KMS-11 (cell line): ENCODE results near the gene PLP2.

Experiments used
- H2AFZ ChIP-seq: fragments of 200-600 bp; sonication (generic); 2 replicates; pipeline ENCODE4 v1.6.1; 2016; ENCODE audit warnings: antibody characterized with exemption, mixed run types, low read depth
- H3K27ac ChIP-seq: fragments of 200-600 bp; sonication (generic); 2 replicates; pipeline ENCODE4 v1.6.1; 2016; ENCODE audit warnings: mild to moderate bottlenecking, mixed run types
- H3K27me3 ChIP-seq: fragments of 200-600 bp; sonication (generic); 2 replicates; pipeline ENCODE4 v1.6.1; 2017; ENCODE audit warnings: mild to moderate bottlenecking, low read depth, mixed run types, moderate library complexity; ENCODE audit not compliant: insufficient read depth
- H3K36me3 ChIP-seq: fragments of 200-600 bp; sonication (generic); 2 replicates; pipeline ENCODE4 v1.6.1; 2017; ENCODE audit warnings: mild to moderate bottlenecking, mixed run types; ENCODE audit not compliant: insufficient read depth
- H3K4me1 ChIP-seq: fragments of 200-600 bp; sonication (generic); 2 replicates; pipeline ENCODE4 v1.6.1; 2016; ENCODE audit warnings: mild to moderate bottlenecking, low read depth, mixed run types; ENCODE audit not compliant: poor library complexity, severe bottlenecking
- H3K4me2 ChIP-seq: fragments of 200-600 bp; sonication (generic); 2 replicates; pipeline ENCODE4 v1.7.0; 2016; ENCODE audit warnings: mild to moderate bottlenecking, mixed run types
- H3K4me3 ChIP-seq: fragments of 200-600 bp; sonication (generic); IDR thresholded peaks from 2 replicates; pipeline ENCODE4 v1.6.1; 2017; ENCODE audit warnings: low read depth, low read length, mixed read lengths; ENCODE audit not compliant: insufficient read depth
- H3K79me2 ChIP-seq: fragments of 200-600 bp; sonication (generic); 2 replicates; pipeline ENCODE4 v1.6.1; 2016; ENCODE audit warnings: low read depth, mixed run types; ENCODE audit not compliant: insufficient read depth
- H3K9ac ChIP-seq: fragments of 200-600 bp; sonication (generic); 2 replicates; pipeline ENCODE4 v1.6.1; 2016; ENCODE audit warnings: mild to moderate bottlenecking, mixed run types
- H4K20me1 ChIP-seq: fragments of 200-600 bp; sonication (generic); 2 replicates; pipeline ENCODE4 v1.6.1; 2016; ENCODE audit warnings: mild to moderate bottlenecking, mixed run types; ENCODE audit not compliant: insufficient read depth
- TF ChIP-seq, protein P1 (sequence below): fragments of 200-600 bp; sonication (generic); conservative IDR thresholded peaks from 2 replicates; pipeline ENCODE4 v1.6.1; 2017; ENCODE audit warnings: low read depth, mild to moderate bottlenecking, antibody characterized with exemption, low read length, moderate library complexity, mixed read lengths

The PLP2 gene

GRCh38 chrX:49187028-49187394, 15.3 kb downstream of the PLP2 start:
- Histone ChIP-seq H3K4me3 (no peak overlapping the region), H2AFZ (no peak overlapping the region), H3K27me3 (no peaks in the 10 kb centered on the region), H3K79me2 (0 out of 2 replicates have a peak, but pooled peaks cover 4% of the 10 kb centered on the region), H4K20me1 (no peaks in the 10 kb centered on the region), H3K4me2 (no peak overlapping the region), H3K27ac (no peak overlapping the region), H3K4me1 (peaks cover 1% of the 10 kb centered on the region), H3K9ac (no peak overlapping the region), H3K36me3 (no peaks in the 10 kb centered on the region)
- TF ChIP-seq, protein P1, sequence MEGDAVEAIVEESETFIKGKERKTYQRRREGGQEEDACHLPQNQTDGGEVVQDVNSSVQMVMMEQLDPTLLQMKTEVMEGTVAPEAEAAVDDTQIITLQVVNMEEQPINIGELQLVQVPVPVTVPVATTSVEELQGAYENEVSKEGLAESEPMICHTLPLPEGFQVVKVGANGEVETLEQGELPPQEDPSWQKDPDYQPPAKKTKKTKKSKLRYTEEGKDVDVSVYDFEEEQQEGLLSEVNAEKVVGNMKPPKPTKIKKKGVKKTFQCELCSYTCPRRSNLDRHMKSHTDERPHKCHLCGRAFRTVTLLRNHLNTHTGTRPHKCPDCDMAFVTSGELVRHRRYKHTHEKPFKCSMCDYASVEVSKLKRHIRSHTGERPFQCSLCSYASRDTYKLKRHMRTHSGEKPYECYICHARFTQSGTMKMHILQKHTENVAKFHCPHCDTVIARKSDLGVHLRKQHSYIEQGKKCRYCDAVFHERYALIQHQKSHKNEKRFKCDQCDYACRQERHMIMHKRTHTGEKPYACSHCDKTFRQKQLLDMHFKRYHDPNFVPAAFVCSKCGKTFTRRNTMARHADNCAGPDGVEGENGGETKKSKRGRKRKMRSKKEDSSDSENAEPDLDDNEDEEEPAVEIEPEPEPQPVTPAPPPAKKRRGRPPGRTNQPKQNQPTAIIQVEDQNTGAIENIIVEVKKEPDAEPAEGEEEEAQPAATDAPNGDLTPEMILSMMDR, result no peak

DNA sequence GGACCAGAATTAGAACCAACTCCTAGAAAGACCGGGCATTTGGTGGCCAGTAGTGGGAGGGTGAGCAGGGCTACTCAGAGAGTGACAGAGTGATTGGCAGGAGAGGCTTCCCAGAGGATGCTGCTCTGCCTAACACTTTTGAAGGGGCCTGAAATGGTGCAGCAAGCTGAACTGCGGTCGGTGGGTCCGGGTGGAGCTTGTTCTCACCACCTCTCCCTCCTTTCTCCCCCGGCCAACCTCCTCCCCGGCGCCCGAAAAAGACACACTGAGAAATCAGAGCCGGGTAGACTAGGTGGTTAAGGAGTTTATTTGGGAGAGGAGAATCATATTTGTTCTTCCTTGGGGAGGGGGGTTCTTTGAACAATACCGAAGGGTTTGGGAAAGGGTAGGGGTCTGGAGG, 15.8 kb downstream of the PLP2 start:
- Histone ChIP-seq H3K4me2 (no peak overlapping the region), H3K4me1 (peaks cover 6% of the 10 kb centered on the region), H3K27me3 (no peaks in the 10 kb centered on the region), H2AFZ (no peak overlapping the region), H3K79me2 (0 out of 2 replicates have a peak, but pooled peaks cover 4% of the 10 kb centered on the region), H3K36me3 (no peaks in the 10 kb centered on the region), H3K9ac (no peak overlapping the region), H3K4me3 (no peak overlapping the region), H4K20me1 (no peaks in the 10 kb centered on the region), H3K27ac (no peak overlapping the region)
- TF ChIP-seq, protein P1, result no peak

- Histone ChIP-seq H3K9ac (no peak overlapping the region), H2AFZ (no peak overlapping the region), H3K4me1 (peaks cover 8% of the 10 kb centered on the region), H3K4me3 (no peak overlapping the region), H3K27me3 (no peaks in the 10 kb centered on the region), H3K27ac (no peak overlapping the region), H3K36me3 (no peaks in the 10 kb centered on the region), H3K4me2 (no peak overlapping the region), H4K20me1 (no peaks in the 10 kb centered on the region), H3K79me2 (0 out of 2 replicates have a peak, but pooled peaks cover 4% of the 10 kb centered on the region)
- TF ChIP-seq, protein P1, result no peak
These were observed 16.9 kb downstream of the PLP2 start for GRCh38 chrX:49188468-49189076.

GRCh38 chrX:49189606-49190005, 17.9 kb downstream of the PLP2 start:
- Histone ChIP-seq H2AFZ (no peak overlapping the region), H3K27ac (no peak overlapping the region), H3K79me2 (0 out of 2 replicates have a peak, but pooled peaks cover 4% of the 10 kb centered on the region), H3K4me1 (peaks cover 8% of the 10 kb centered on the region), H4K20me1 (no peaks in the 10 kb centered on the region), H3K9ac (no peak overlapping the region), H3K4me3 (no peak overlapping the region), H3K27me3 (no peaks in the 10 kb centered on the region), H3K36me3 (no peaks in the 10 kb centered on the region), H3K4me2 (no peak overlapping the region)
- TF ChIP-seq, protein P1, result no peak
